H1 (cell line): Measurements from ENCODE around the gene INPP4B. TPM values are rescaled to one million over a fixed set of nuclear protein-coding genes. Genes with fewer than 3 reads are reported as not detected.

ENCODE experiments used
- CTCF ChIA-PET: fragments of 300-600 bp; sonication (Branson Sonifier 250); formaldehyde crosslinking; loops from one replicate; lab custom pipeline; 2021; ENCODE audit not compliant: partially characterized antibody; lab: Charles Lee
- POLR2A ChIA-PET: fragments of 300-600 bp; sonication (Branson Sonifier 250); formaldehyde crosslinking; loops from one replicate; lab custom pipeline; 2021; ENCODE audit warnings: inconsistent platforms; ENCODE audit not compliant: partially characterized antibody; lab: Charles Lee
- DNase-seq, 2 experiments: peaks; one replicate each; pipeline versions ENCODE4 v3.0.0 to v3.0.0-alpha.2; 2010 to 2022; ENCODE audit warnings: low spot score in 2 of 2, low read depth in 1 of 2, mixed read lengths in 1 of 2
- FAIRE-seq: peaks from 2 replicates; lab custom pipeline; 2011; peaks lifted over from hg19 to GRCh38; lab: Jason Lieb, UNC
- H2AFZ ChIP-seq: 2 replicates; pipeline ENCODE4 v1.8.1; 2012; ENCODE audit warnings: low read length, inconsistent platforms
- H2AK5ac ChIP-seq: 2 replicates; pipeline ENCODE4 v1.6.1; 2013; ENCODE audit warnings: low read depth, low read length
- H2BK120ac ChIP-seq: replicated peaks from 2 replicates; pipeline ENCODE3; 2013; ENCODE audit warnings: low read depth, low read length, inconsistent platforms
- H2BK12ac ChIP-seq: 2 replicates; pipeline ENCODE4 v1.6.1; 2013; ENCODE audit warnings: low read depth, low read length
- H2BK15ac ChIP-seq: 2 replicates; pipeline ENCODE4 v1.6.1; 2013; ENCODE audit warnings: low read length
- H2BK20ac ChIP-seq: 2 replicates; pipeline ENCODE4 v1.6.1; 2013; ENCODE audit warnings: low read length
- H2BK5ac ChIP-seq: 2 replicates; pipeline ENCODE4 v1.6.1; 2013; ENCODE audit warnings: low read depth, low read length
- H3K14ac ChIP-seq: 2 replicates; pipeline ENCODE4 v1.6.1; 2013; ENCODE audit warnings: inconsistent platforms; ENCODE audit not compliant: insufficient read length
- H3K18ac ChIP-seq: 2 replicates; pipeline ENCODE4 v1.6.1; 2013; ENCODE audit warnings: low read length; ENCODE audit errors: extremely low read depth
- H3K23ac ChIP-seq: 2 replicates; pipeline ENCODE4 v1.6.1; 2013; ENCODE audit warnings: inconsistent platforms; ENCODE audit not compliant: insufficient read length
- H3K23me2 ChIP-seq: 2 replicates; pipeline ENCODE4 v1.6.1; 2013; ENCODE audit warnings: low read depth, low read length
- H3K27ac ChIP-seq: 2 replicates; pipeline ENCODE4 v1.6.1; 2011; ENCODE audit warnings: low read depth, low read length, inconsistent platforms
- H3K27me3 ChIP-seq, 4 experiments: replicated peaks in 1 of 4; 1 replicate in 1 of 4; 2 replicates in 3 of 4; pipeline versions ENCODE4 v1.6.1 to v1.8.1; 2011 to 2013; ENCODE audit warnings: low read length in 3 of 4, mild to moderate bottlenecking in 3 of 4, inconsistent platforms in 2 of 4, mixed read lengths in 2 of 4, moderate library complexity in 1 of 4; ENCODE audit not compliant: control insufficient read depth in 3 of 4, insufficient read depth in 3 of 4; ENCODE audit errors: extremely low read depth in 1 of 4
- H3K36me3 ChIP-seq, 4 experiments: 2 replicates each; pipeline versions ENCODE4 v1.6.1 to v1.8.1; 2011 to 2013; ENCODE audit warnings: mild to moderate bottlenecking in 4 of 4, low read length in 3 of 4, moderate library complexity in 2 of 4, control low read depth in 1 of 4, inconsistent platforms in 1 of 4; ENCODE audit not compliant: insufficient read depth in 4 of 4, control insufficient read depth in 2 of 4
- H3K4ac ChIP-seq: replicated peaks from 2 replicates; pipeline ENCODE3; 2013; ENCODE audit warnings: low read length, low read depth, mixed read lengths, inconsistent platforms; ENCODE audit not compliant: insufficient read length
- H3K4me1 ChIP-seq, 4 experiments: replicated peaks in 1 of 4; 1 replicate in 1 of 4; 2 replicates in 3 of 4; pipeline versions ENCODE4 v1.6.1 to v1.8.1; 2011 to 2013; ENCODE audit warnings: low read length in 3 of 4, inconsistent platforms in 2 of 4, mixed read lengths in 1 of 4; ENCODE audit not compliant: insufficient read depth in 4 of 4, control insufficient read depth in 3 of 4
- H3K4me2 ChIP-seq, 2 experiments: 2 replicates each; pipeline versions ENCODE4 v1.6.1 to v1.8.1; 2011 to 2013; ENCODE audit warnings: low read depth in 2 of 2, low read length in 2 of 2, control low read depth in 1 of 2, inconsistent platforms in 1 of 2, mild to moderate bottlenecking in 1 of 2; ENCODE audit not compliant: insufficient read depth in 1 of 2
- H3K4me3 ChIP-seq, 4 experiments: fragments of 200-600, 300-600 bp in 1 of 4; sonication (generic), shearing (Covaris generic), sonication (Bioruptor Twin) in 1 of 4; 2 replicates each; pipeline versions ENCODE4 v1.5.1 to v1.8.1; 2011 to 2016; ENCODE audit warnings: low read length in 4 of 4, low read depth in 3 of 4, control low read depth in 2 of 4, inconsistent platforms in 2 of 4, mild to moderate bottlenecking in 2 of 4, mixed read lengths in 1 of 4, moderate library complexity in 1 of 4; ENCODE audit not compliant: insufficient read depth in 2 of 4; ENCODE audit errors: extremely low read depth in 1 of 4
- H3K56ac ChIP-seq: replicated peaks from 2 replicates; pipeline ENCODE3; 2013; ENCODE audit warnings: low read depth, mild to moderate bottlenecking, mixed read lengths, low read length, inconsistent platforms; ENCODE audit not compliant: insufficient read length
- H3K79me1 ChIP-seq: 2 replicates; pipeline ENCODE4 v1.6.1; 2013; ENCODE audit warnings: low read depth, low read length, control low read depth
- H3K79me2 ChIP-seq, 2 experiments: 2 replicates each; pipeline versions ENCODE4 v1.6.1 to v1.8.1; 2012 to 2013; ENCODE audit warnings: low read length in 2 of 2, mild to moderate bottlenecking in 2 of 2, inconsistent platforms in 1 of 2; ENCODE audit not compliant: insufficient read depth in 2 of 2, control insufficient read depth in 1 of 2
- H3K9ac ChIP-seq, 4 experiments: replicated peaks in 1 of 4; 1 replicate in 1 of 4; 2 replicates in 3 of 4; pipeline versions ENCODE4 v1.6.1 to v1.8.1; 2011 to 2013; ENCODE audit warnings: low read depth in 3 of 4, low read length in 3 of 4, control low read depth in 2 of 4, mild to moderate bottlenecking in 2 of 4, moderate library complexity in 2 of 4, inconsistent platforms in 1 of 4; ENCODE audit errors: extremely low read depth in 1 of 4
- H3K9me3 ChIP-seq, 2 experiments: 2 replicates each; pipeline versions ENCODE4 v1.6.1 to v1.8.1; 2012 to 2013; ENCODE audit warnings: mild to moderate bottlenecking in 2 of 2, moderate library complexity in 2 of 2, control low read depth in 1 of 2, inconsistent platforms in 1 of 2, low read depth in 1 of 2, low read length in 1 of 2, mixed read lengths in 1 of 2; ENCODE audit not compliant: insufficient read depth in 2 of 2
- H4K20me1 ChIP-seq, 2 experiments: replicated peaks in 1 of 2; 2 replicates each; pipeline versions ENCODE3 to v1.8.1; 2011 to 2013; ENCODE audit warnings: inconsistent platforms in 2 of 2, low read length in 2 of 2, mild to moderate bottlenecking in 1 of 2; ENCODE audit not compliant: insufficient read depth in 2 of 2, control insufficient read depth in 1 of 2
- H4K5ac ChIP-seq: 2 replicates; pipeline ENCODE4 v1.6.1; 2013; ENCODE audit warnings: low read length, low read depth, mixed read lengths, inconsistent platforms; ENCODE audit not compliant: insufficient read length
- H4K8ac ChIP-seq: 2 replicates; pipeline ENCODE4 v1.8.0; 2013; ENCODE audit warnings: mild to moderate bottlenecking, moderate library complexity, low read length, inconsistent platforms; ENCODE audit not compliant: insufficient read depth; ENCODE audit errors: extremely low read depth
- H4K91ac ChIP-seq: replicated peaks from 2 replicates; pipeline ENCODE3; 2013; ENCODE audit warnings: low read length, mixed read lengths, inconsistent platforms; ENCODE audit not compliant: insufficient read length
- BCL11A ChIP-seq, 2 experiments: IDR thresholded peaks; one replicate each; pipeline ENCODE4 v1.6.1; 2011; ENCODE audit warnings: low read depth in 2 of 2, low read length in 2 of 2, mild to moderate bottlenecking in 2 of 2
- BRCA1 ChIP-seq: IDR thresholded peaks from 2 replicates; pipeline ENCODE4 v1.6.1; 2012; ENCODE audit warnings: low read depth, low read length, improper control_type of control experiment
- CREB1 ChIP-seq: IDR thresholded peaks from 2 replicates; pipeline ENCODE4 v1.6.1; 2012; ENCODE audit warnings: inconsistent platforms
- EP300 ChIP-seq, 2 experiments: IDR thresholded peaks; 1 replicate in 1 of 2; 2 replicates in 1 of 2; pipeline ENCODE4 v1.6.1; 2011 to 2012; ENCODE audit warnings: low read depth in 2 of 2, low read length in 2 of 2, mild to moderate bottlenecking in 2 of 2, borderline replicate concordance in 1 of 2, inconsistent platforms in 1 of 2, moderate library complexity in 1 of 2
- JUN ChIP-seq: IDR thresholded peaks from 2 replicates; pipeline ENCODE4 v1.6.1; 2011; ENCODE audit warnings: low read depth, mild to moderate bottlenecking, improper control_type of control experiment, low read length
- RXRA ChIP-seq: IDR thresholded peaks from 2 replicates; pipeline ENCODE4 v1.6.1; 2011; ENCODE audit warnings: low read depth, mild to moderate bottlenecking, low read length, moderate library complexity; ENCODE audit not compliant: insufficient read depth
- SRF ChIP-seq: IDR thresholded peaks from 2 replicates; pipeline ENCODE4 v1.6.1; 2011; ENCODE audit warnings: mild to moderate bottlenecking, low read depth, low read length, moderate library complexity
- WGBS, 2 experiments: shearing (Covaris generic) in 1 of 2; methylation state at CpG; one replicate each; pipeline versions ENCODE4 v1.1.6 to v1.1.7; 2013 to 2015; ENCODE audit warnings: low lambda C conversion rate in 2 of 2, mixed read lengths in 2 of 2, inconsistent platforms in 1 of 2, low coverage in 1 of 2, missing lambda C conversion rate in 1 of 2; ENCODE audit not compliant: insufficient replicate concordance in 2 of 2, insufficient coverage in 1 of 2, insufficient read length in 1 of 2; ENCODE audit errors: extremely low coverage in 1 of 2, missing lambda C conversion rate in 1 of 2; 5-methylcytosine and 5-hydroxymethylcytosine counted together
- polyA plus RNA-seq, 7 experiments: library from polyadenylated mRNA; depleted of rRNA in 3 of 7; stranded (reverse) in 5 of 7; unstranded in 2 of 7; fragments of >200 nt in 5 of 7; fragments of 200-250 nt in 2 of 7; gene quantifications; 1 replicate in 5 of 7; 2 replicates in 1 of 7; 4 replicates in 1 of 7; pipeline versions ENCODE4 v1.2.1 to v1.2.3, GENCODE V29; 2011 to 2013; ENCODE audit warnings: missing spikeins in 2 of 7, mixed read lengths in 2 of 7
- total RNA-seq: library from RNA; stranded (reverse); fragmentation: NEBNext Ultra II Directional; extraction: Animal tissue kit (Norgen Biotek cat#: 25700); gene quantifications from 2 replicates; pipeline ENCODE4 v1.2.1, GENCODE V29; 2021
- TF ChIP-seq, protein P1 (sequence below): IDR thresholded peaks from 2 replicates; pipeline ENCODE4 v1.6.1; 2011; ENCODE audit warnings: low read depth, mild to moderate bottlenecking, low read length; ENCODE audit not compliant: insufficient read depth

Gene INPP4B
- total and polyA plus RNA-seq, 2 of the 8 experiments (the other 6 are each of a cell fraction or from before 2014, with no cell fraction given) = 0.11 to 0.54 TPM

DNA sequence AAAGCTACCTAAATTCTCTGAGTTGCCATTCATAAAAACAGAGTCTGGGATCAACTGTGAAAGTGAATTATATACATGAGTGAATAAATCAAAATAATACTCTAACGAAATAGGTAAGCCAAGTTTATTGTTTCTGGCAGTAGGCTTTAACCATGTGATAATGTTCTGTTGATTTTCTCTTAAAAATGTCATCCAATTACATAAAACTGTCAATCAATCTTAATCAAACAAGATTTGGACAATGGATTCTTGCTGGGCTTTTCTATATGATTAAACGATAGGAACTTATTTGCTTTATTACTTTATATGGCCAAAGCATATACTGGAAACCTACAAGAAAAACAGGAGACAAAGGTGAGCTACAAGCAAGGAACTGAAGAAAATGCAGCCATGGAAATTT is 148.8 kb downstream of the INPP4B start:
- WGBS, 2 experiments = 82% methylated on average over 2 of the region's 2 CpGs; no CpG with 5 or more reads in 1 of the 2 experiments
- no peak overlapping the region for H2BK20ac ChIP-seq
- no peak overlapping the region for H3K4ac ChIP-seq
- H4K20me1 ChIP-seq = no peaks in the 10 kb centered on the region
- ChIA-PET CTCF (no interaction called here), POLR2A (no interaction called here)
- no peaks in the 10 kb centered on the region for H3K4me1 ChIP-seq
- no peak overlapping the region for H2BK15ac ChIP-seq
- H4K5ac ChIP-seq = no peak overlapping the region
- no peaks in the 10 kb centered on the region for H3K27me3 ChIP-seq
- H2AFZ ChIP-seq = no peak overlapping the region
- no peak overlapping the region for H3K23ac ChIP-seq
- DNase-seq = no peak
- H2BK120ac ChIP-seq = no peak overlapping the region
- no peak overlapping the region for H2BK5ac ChIP-seq
- H3K4me2 ChIP-seq = no peak overlapping the region
- no peak overlapping the region for H2AK5ac ChIP-seq
- no peak overlapping the region for H3K56ac ChIP-seq
- H4K8ac ChIP-seq = no peak overlapping the region
- no peak overlapping the region for H3K4me3 ChIP-seq
- H3K18ac ChIP-seq = no peak overlapping the region
- H3K36me3 ChIP-seq = no peaks in the 10 kb centered on the region
- no peak overlapping the region for H4K91ac ChIP-seq
- no peak overlapping the region for H3K27ac ChIP-seq
- no peak overlapping the region for H2BK12ac ChIP-seq
- H3K9me3 ChIP-seq = no peaks in the 10 kb centered on the region
- no peaks in the 10 kb centered on the region for H3K79me1 ChIP-seq
- no peak overlapping the region for H3K14ac ChIP-seq
- H3K79me2 ChIP-seq = no peaks in the 10 kb centered on the region
- no peaks in the 10 kb centered on the region for H3K23me2 ChIP-seq
- no peak for FAIRE-seq
- TF ChIP-seq EP300 (IDR thresholded peaks at IDR 0.05; ENCODE audit: borderline replicate concordance in 1 of 2, low read depth in 2 of 2, low read length in 2 of 2) (no peak), SRF (no peak), JUN (no peak), RXRA (no peak), BCL11A (IDR thresholded peaks at IDR 0.05; ENCODE audit: low read depth in 2 of 2, low read length in 2 of 2) (no peak), CREB1 (no peak), BRCA1 (no peak)
- TF ChIP-seq, protein P1, sequence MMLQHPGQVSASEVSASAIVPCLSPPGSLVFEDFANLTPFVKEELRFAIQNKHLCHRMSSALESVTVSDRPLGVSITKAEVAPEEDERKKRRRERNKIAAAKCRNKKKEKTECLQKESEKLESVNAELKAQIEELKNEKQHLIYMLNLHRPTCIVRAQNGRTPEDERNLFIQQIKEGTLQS = no peak
- H3K9ac ChIP-seq = no peak overlapping the region
